GM12878 (cell line): ENCODE data around the gene RYR2. TPM values are rescaled to one million over a fixed set of nuclear protein-coding genes. Genes with fewer than 3 reads are reported as not detected.

ENCODE experiments used
- ATAC-seq: fragments of 200-7000 bp; cut with Tn5 transposase; 3 replicates; pipeline ENCODE4 v1.9.1; 2020; ENCODE audit warnings: mild to moderate bottlenecking, moderate library complexity
- BruUV-seq: library from RNA; stranded (reverse); fragments of 400-500 nt; replicated peaks from 2 replicates; lab custom pipeline; 2021; lab: Mats Ljungman, UMichigan
- CTCF ChIA-PET: fragments of 300-600 bp; sonication (Branson Sonifier 250); formaldehyde crosslinking; extraction: SDS; loops from one replicate; lab custom pipeline; 2021; ENCODE audit warnings: inconsistent platforms; lab: Yijun Ruan, JAX
- POLR2A ChIA-PET: fragments of 350-600 bp; formaldehyde crosslinking; extraction: SDS; loops from one replicate; lab custom pipeline; 2021; ENCODE audit warnings: inconsistent platforms; lab: Charles Lee
- RAD21 ChIA-PET: fragments of 300-600 bp; sonication (Branson Sonifier 250); formaldehyde crosslinking; loops from one replicate; lab custom pipeline; 2023; ENCODE audit warnings: antibody characterized with exemption; ENCODE audit not compliant: unreplicated experiment; lab: Charles Lee
- SMC1A ChIA-PET: fragments of 300-600 bp; sonication (Branson Sonifier 250); formaldehyde crosslinking; loops from one replicate; lab custom pipeline; 2023; ENCODE audit not compliant: unreplicated experiment, uncharacterized antibody; lab: Charles Lee
- DNase-seq: peaks from one replicate; pipeline ENCODE4 v3.0.0-alpha.2; 2011; ENCODE audit warnings: low read depth, low spot score
- FAIRE-seq: peaks from 3 replicates; lab custom pipeline; 2011; peaks lifted over from hg19 to GRCh38; lab: Jason Lieb, UNC
- H2AFZ ChIP-seq: 2 replicates; pipeline ENCODE4 v1.6.0; 2011; ENCODE audit warnings: low read depth, low read length, control low read depth; ENCODE audit not compliant: control insufficient read depth
- H3K27ac ChIP-seq: 2 replicates; pipeline ENCODE4 v1.5.1; 2011; ENCODE audit warnings: control low read depth; ENCODE audit not compliant: control insufficient read depth, insufficient read depth
- H3K27me3 ChIP-seq, 2 experiments: replicated peaks in 1 of 2; 2 replicates each; pipeline versions ENCODE4 v1.6.0 to v1.6.1; 2011; ENCODE audit warnings: low read length in 1 of 2; ENCODE audit not compliant: control insufficient read depth in 2 of 2, insufficient read depth in 2 of 2
- H3K36me3 ChIP-seq, 2 experiments: 2 replicates each; pipeline ENCODE4 v1.5.1; 2011; ENCODE audit warnings: low read length in 1 of 2; ENCODE audit not compliant: control insufficient read depth in 2 of 2, insufficient read depth in 2 of 2
- H3K4me1 ChIP-seq: 2 replicates; pipeline ENCODE4 v1.6.1; 2011; ENCODE audit warnings: mild to moderate bottlenecking, low read length, moderate library complexity, mixed read lengths; ENCODE audit not compliant: control insufficient read depth, insufficient read depth
- H3K4me2 ChIP-seq: 2 replicates; pipeline ENCODE4 v1.6.0; 2011; ENCODE audit warnings: control low read depth; ENCODE audit not compliant: control insufficient read depth, insufficient read depth
- H3K4me3 ChIP-seq: fragments of 200-600 bp; sonication (generic); 2 replicates; pipeline ENCODE4 v1.5.1; 2016
- H3K79me2 ChIP-seq: 2 replicates; pipeline ENCODE4 v1.6.0; 2011; ENCODE audit warnings: low read length; ENCODE audit not compliant: control insufficient read depth, insufficient read depth
- H3K9ac ChIP-seq: 2 replicates; pipeline ENCODE4 v1.8.0; 2011; ENCODE audit warnings: low read length, control low read depth, mixed read lengths; ENCODE audit not compliant: control insufficient read depth, insufficient read depth
- H3K9me3 ChIP-seq: replicated peaks from 3 replicates; pipeline ENCODE4 v1.5.1; 2011; ENCODE audit warnings: mild to moderate bottlenecking, low read length; ENCODE audit not compliant: control insufficient read depth, insufficient read depth
- H4K20me1 ChIP-seq: 2 replicates; pipeline ENCODE4 v1.6.0; 2011; ENCODE audit not compliant: control insufficient read depth, insufficient read depth
- CBFB ChIP-seq: IDR thresholded peaks from 2 replicates; pipeline ENCODE4 v1.6.1; 2016; ENCODE audit warnings: antibody characterized with exemption, low read depth
- CEBPB ChIP-seq, 2 experiments: fragments of 150-350 bp in 1 of 2; IDR thresholded peaks; 2 replicates each; pipeline ENCODE4 v1.6.1; 2012 to 2014; ENCODE audit warnings: low read depth in 2 of 2, low read length in 2 of 2, borderline replicate concordance in 1 of 2, inconsistent platforms in 1 of 2
- CREB1 ChIP-seq: IDR thresholded peaks from 2 replicates; pipeline ENCODE4 v1.6.1; 2012; ENCODE audit warnings: low read depth, mild to moderate bottlenecking, inconsistent platforms
- EED ChIP-seq: sonication (generic); IDR thresholded peaks from 2 replicates; pipeline ENCODE4 v1.6.1; 2016; ENCODE audit warnings: antibody characterized with exemption, low read depth
- MAX ChIP-seq: IDR thresholded peaks from 2 replicates; pipeline ENCODE4 v1.6.1; 2012; ENCODE audit warnings: low read depth, low read length, improper control_type of control experiment
- MXI1 ChIP-seq: fragments of 150-350 bp; IDR thresholded peaks from 2 replicates; pipeline ENCODE4 v1.6.1; 2011; ENCODE audit warnings: low read depth, mild to moderate bottlenecking, inconsistent platforms, low read length, improper control_type of control experiment
- POLR2AphosphoS2 ChIP-seq: IDR thresholded peaks from 2 replicates; pipeline ENCODE4 v1.6.1; 2011; ENCODE audit warnings: low read depth, mild to moderate bottlenecking, low read length, improper control_type of control experiment, moderate library complexity
- POLR2AphosphoS5 ChIP-seq: IDR thresholded peaks from 2 replicates; pipeline ENCODE4 v1.6.1; 2011; ENCODE audit warnings: mild to moderate bottlenecking, low read length, inconsistent platforms
- PRDM15 ChIP-seq: fragments of 450-650 bp; formaldehyde crosslinking; IDR thresholded peaks from 2 replicates; pipeline ENCODE4 v1.4.0; 2020; ENCODE audit warnings: mild to moderate bottlenecking, moderate library complexity
- RELB ChIP-seq: fragments of 450-650 bp; IDR thresholded peaks from 2 replicates; pipeline ENCODE4 v1.6.1; 2017; ENCODE audit warnings: low read depth, mild to moderate bottlenecking, moderate library complexity
- SKIL ChIP-seq: fragments of 450-650 bp; IDR thresholded peaks from 2 replicates; pipeline ENCODE4 v1.6.1; 2017; ENCODE audit warnings: mild to moderate bottlenecking, low read depth, inconsistent platforms; ENCODE audit not compliant: poor library complexity, severe bottlenecking
- USF1 ChIP-seq: IDR thresholded peaks from 2 replicates; pipeline ENCODE4 v1.6.1; 2011; ENCODE audit warnings: borderline replicate concordance, low read depth, mild to moderate bottlenecking, moderate library complexity, mixed read lengths, low read length; ENCODE audit not compliant: insufficient read depth; ENCODE audit errors: extremely low read length
- ZBED1 ChIP-seq: IDR thresholded peaks from 2 replicates; pipeline ENCODE4 v1.6.1; 2016; ENCODE audit warnings: borderline replicate concordance
- WGBS: methylation state at CpG from one replicate; pipeline ENCODE4 v1.1.6; 2016; ENCODE audit warnings: low lambda C conversion rate; ENCODE audit not compliant: insufficient replicate concordance, insufficient coverage; ENCODE audit errors: missing lambda C conversion rate; 5-methylcytosine and 5-hydroxymethylcytosine counted together
- in situ Hi-C: fragments of 300-500 bp; cut with MboI; formaldehyde crosslinking; loops from 9 replicates; pipeline ENCODE4 v1.14.3; 2018; ENCODE audit warnings: mixed read lengths
- intact Hi-C: fragments of 100-400 bp; cut with micrococcal nuclease; formaldehyde crosslinking; loops from one replicate; pipeline ENCODE4 v1.14.2; 2022; ENCODE audit not compliant: unreplicated experiment
- polyA plus RNA-seq, 11 experiments: library from polyadenylated mRNA; depleted of rRNA in 4 of 11; unstranded in 6 of 11; stranded (reverse) in 5 of 11; fragments of >200 nt; fragmentation: Nextera tagmentation in 4 of 11; fragmentation: Illumina TruSeq in 1 of 11; extraction: Ambion mirVana in 4 of 11; extraction: Trizol in 1 of 11; gene quantifications; 1 replicate in 1 of 11; 2 replicates in 10 of 11; pipeline versions ENCODE4 v1.2.1 to v1.2.3, GENCODE V29; 2011 to 2016; ENCODE audit warnings: inconsistent platforms in 2 of 11, missing spikeins in 2 of 11, low read depth in 1 of 11
- total RNA-seq, 4 experiments: library from RNA; depleted of rRNA in 3 of 4; stranded (reverse); fragments of >200 nt in 3 of 4; fragmentation: Illumina TruSeq in 1 of 4; extraction: Trizol in 1 of 4; gene quantifications; 2 replicates each; pipeline versions ENCODE4 v1.2.1 to v1.2.3, GENCODE V29; 2013 to 2021

Gene RYR2
- total and polyA plus RNA-seq, 10 of the 15 experiments (the other 5 are each of a cell fraction or from before 2014, with no cell fraction given): 0.01 to 0.04 TPM; not detected in 8

- H3K4me1 ChIP-seq: no peaks in the 10 kb centered on the region
- SMC1A ChIA-PET: no interaction called here
- H3K27me3 ChIP-seq: no peaks in the 10 kb centered on the region
- H3K27ac ChIP-seq: no peak overlapping the region
- FAIRE-seq (no peak), ATAC-seq (no peak), DNase-seq (no peak)
- H4K20me1 ChIP-seq: no peaks in the 10 kb centered on the region
- no peaks in the 10 kb centered on the region for H3K36me3 ChIP-seq
- H3K9me3 ChIP-seq: no peaks in the 10 kb centered on the region
- intact Hi-C loops: no loop called here
- RAD21 ChIA-PET: no interaction called here
- POLR2A ChIA-PET: no interaction called here
- no peak overlapping the region for H2AFZ ChIP-seq
- no peak overlapping the region for H3K4me2 ChIP-seq
- no peak overlapping the region for H3K4me3 ChIP-seq
- in situ Hi-C loops: no loop called here
- BruUV-seq: no TSS peak
- 1% methylated on average over 4 of the region's 4 CpGs for WGBS
- no peaks in the 10 kb centered on the region for H3K79me2 ChIP-seq
- no peak overlapping the region for H3K9ac ChIP-seq
- CTCF ChIA-PET: no interaction called here
- no peak for TF ChIP-seq SKIL
- no peak for TF ChIP-seq RELB
- TF ChIP-seq PRDM15 (CRISPR knock-in tag): no peak
- no peak for TF ChIP-seq POLR2AphosphoS2
- TF ChIP-seq CREB1: no peak
- no peak for TF ChIP-seq USF1
- no peak for TF ChIP-seq MAX
- TF ChIP-seq MXI1: no peak
- no peak for TF ChIP-seq CEBPB (IDR thresholded peaks at IDR 0.05; ENCODE audit: borderline replicate concordance in 1 of 2, low read depth in 2 of 2, low read length in 2 of 2)
- TF ChIP-seq ZBED1: no peak
- no peak for TF ChIP-seq POLR2AphosphoS5
- no peak for TF ChIP-seq CBFB
- TF ChIP-seq EED: no peak
Measured at GRCh38 chr1:237398751-237399150, 356.8 kb downstream of the RYR2 start.
